Measurements from ENCODE around the gene MIER2.

The MIER2 gene

GRCh38 chr19:275958-276646, 68.5 kb downstream of the MIER2 start:
- TF ChIP-seq SIN3A (IDR thresholded peaks at IDR 0.05; ENCODE audit: borderline replicate concordance, insufficient read depth, low read length) (no peak), TAF1 (IDR thresholded peaks at IDR 0.05; ENCODE audit: borderline replicate concordance, insufficient read depth, low read length) (no peak), FOXP2 (optimal IDR thresholded peaks at IDR 0.05; ENCODE audit: borderline replicate concordance, extremely low read depth, extremely low read length, insufficient read depth) (no peak), POLR2AphosphoS5 (IDR thresholded peaks at IDR 0.05; ENCODE audit: low read depth, low read length) (no peak), REST (IDR thresholded peaks at IDR 0.05; ENCODE audit: insufficient read depth in 1 of 2, low read depth in 2 of 2, low read length in 2 of 2) (no peak)

GRCh38 chr19:275000-275399, 69.6 kb downstream of the MIER2 start:
- no peak for TF ChIP-seq FOXP2 (optimal IDR thresholded peaks at IDR 0.05; ENCODE audit: borderline replicate concordance, extremely low read depth, extremely low read length, insufficient read depth)
- no peak for TF ChIP-seq POLR2AphosphoS5 (IDR thresholded peaks at IDR 0.05; ENCODE audit: low read depth, low read length)
- no peak for TF ChIP-seq REST (IDR thresholded peaks at IDR 0.05; ENCODE audit: insufficient read depth in 1 of 2, low read depth in 2 of 2, low read length in 2 of 2)
- TF ChIP-seq SIN3A (IDR thresholded peaks at IDR 0.05; ENCODE audit: borderline replicate concordance, insufficient read depth, low read length), result no peak
- no peak for TF ChIP-seq TAF1 (IDR thresholded peaks at IDR 0.05; ENCODE audit: borderline replicate concordance, insufficient read depth, low read length)

- TF ChIP-seq SIN3A (IDR thresholded peaks at IDR 0.05; ENCODE audit: borderline replicate concordance, insufficient read depth, low read length) (no peak), REST (IDR thresholded peaks at IDR 0.05; ENCODE audit: insufficient read depth in 1 of 2, low read depth in 2 of 2, low read length in 2 of 2) (no peak), TAF1 (IDR thresholded peaks at IDR 0.05; ENCODE audit: borderline replicate concordance, insufficient read depth, low read length) (no peak), FOXP2 (optimal IDR thresholded peaks at IDR 0.05; ENCODE audit: borderline replicate concordance, extremely low read depth, extremely low read length, insufficient read depth) (no peak), POLR2AphosphoS5 (IDR thresholded peaks at IDR 0.05; ENCODE audit: low read depth, low read length) (no peak)
Measured at GRCh38 chr19:273393-273792, 71.2 kb downstream of the MIER2 start.

- TF ChIP-seq TAF1 (IDR thresholded peaks at IDR 0.05; ENCODE audit: borderline replicate concordance, insufficient read depth, low read length), result no peak
- no peak for TF ChIP-seq POLR2AphosphoS5 (IDR thresholded peaks at IDR 0.05; ENCODE audit: low read depth, low read length)
- no peak for TF ChIP-seq REST (IDR thresholded peaks at IDR 0.05; ENCODE audit: insufficient read depth in 1 of 2, low read depth in 2 of 2, low read length in 2 of 2)
- TF ChIP-seq FOXP2 (optimal IDR thresholded peaks at IDR 0.05; ENCODE audit: borderline replicate concordance, extremely low read depth, extremely low read length, insufficient read depth), result no peak
- TF ChIP-seq SIN3A (IDR thresholded peaks at IDR 0.05; ENCODE audit: borderline replicate concordance, insufficient read depth, low read length), result no peak
Measured at GRCh38 chr19:271856-272255, 72.7 kb downstream of the MIER2 start.

Data from PFSK-1 (cell line).